HepG2 (cell line): ENCODE data around the gene TOMM40L. TPM values are rescaled to one million over a fixed set of nuclear protein-coding genes. Genes with fewer than 3 reads are reported as not detected.
A peak's percentile ranks its signal among the peaks of the same experiment; 100 is the strongest.

ENCODE experiments used
- HDAC1 ChIP-seq: sonication (generic); formaldehyde crosslinking; IDR thresholded peaks from 2 replicates; pipeline ENCODE4 v1.5.1; 2020; ENCODE audit warnings: mild to moderate bottlenecking, missing genetic modification reagents
- IRF2 ChIP-seq: IDR thresholded peaks from 2 replicates; pipeline ENCODE4 v1.6.1; 2018; ENCODE audit warnings: missing genetic modification reagents, missing compliant biosample characterization
- NONO ChIP-seq, 2 experiments: fragments of 450-650 bp in 1 of 2; sonication (generic) in 1 of 2; formaldehyde crosslinking in 1 of 2; IDR thresholded peaks in 1 of 2; conservative IDR thresholded peaks in 1 of 2; 2 replicates each; pipeline versions ENCODE4 v1.6.1 to v1.8.0; 2017 to 2022; ENCODE audit warnings: mild to moderate bottlenecking in 1 of 2, missing genetic modification reagents in 1 of 2, moderate library complexity in 1 of 2
- PHF20 ChIP-seq: sonication (generic); formaldehyde crosslinking; IDR thresholded peaks from 2 replicates; pipeline ENCODE4 v1.5.0; 2020; ENCODE audit warnings: mild to moderate bottlenecking, missing genetic modification reagents
- SALL2 ChIP-seq: sonication (generic); formaldehyde crosslinking; IDR thresholded peaks from 2 replicates; pipeline ENCODE4 v1.8.1; 2023; ENCODE audit warnings: mild to moderate bottlenecking, missing genetic modification reagents, inconsistent platforms
- YEATS4 ChIP-seq: sonication (generic); formaldehyde crosslinking; IDR thresholded peaks from 2 replicates; pipeline ENCODE4 v1.4.0; 2020; ENCODE audit warnings: missing genetic modification reagents, borderline replicate concordance
- ZBTB38 ChIP-seq: sonication (generic); formaldehyde crosslinking; IDR thresholded peaks from 2 replicates; pipeline ENCODE4 v1.5.1; 2020; ENCODE audit warnings: mild to moderate bottlenecking, missing genetic modification reagents
- ZC3H4 ChIP-seq: sonication (generic); formaldehyde crosslinking; IDR thresholded peaks from 2 replicates; pipeline ENCODE4 v1.4.0; 2020; ENCODE audit warnings: missing genetic modification reagents, borderline replicate concordance
- ZFAT ChIP-seq: sonication (generic); formaldehyde crosslinking; conservative IDR thresholded peaks from 2 replicates; pipeline ENCODE4 v1.8.1; 2023; ENCODE audit warnings: missing genetic modification reagents, inconsistent platforms
- ZNF253 ChIP-seq: sonication (generic); formaldehyde crosslinking; IDR thresholded peaks from 2 replicates; pipeline ENCODE4 v1.8.0; 2022; ENCODE audit warnings: mild to moderate bottlenecking, missing genetic modification reagents, borderline replicate concordance
- ZNF687 ChIP-seq: sonication (generic); formaldehyde crosslinking; IDR thresholded peaks from 2 replicates; pipeline ENCODE4 v1.5.1; 2020; ENCODE audit warnings: mild to moderate bottlenecking, missing genetic modification reagents, moderate library complexity
- ZNF816 ChIP-seq: sonication (generic); formaldehyde crosslinking; IDR thresholded peaks from 2 replicates; pipeline ENCODE4 v1.8.0; 2022; ENCODE audit warnings: missing genetic modification reagents, mild to moderate bottlenecking, borderline replicate concordance
- polyA plus RNA-seq, 8 experiments: library from polyadenylated mRNA; depleted of rRNA in 3 of 8; stranded (reverse) in 7 of 8; unstranded in 1 of 8; fragments of >200 nt; fragmentation: Illumina TruSeq in 4 of 8; extraction: Trizol in 4 of 8; gene quantifications; 2 replicates each; pipeline versions ENCODE4 v1.2.1 to v1.2.3, GENCODE V29; 2011 to 2016; ENCODE audit warnings: low read depth in 4 of 8, missing spikeins in 1 of 8, mixed read lengths in 1 of 8; ENCODE audit not compliant: insufficient read depth in 1 of 8
- total RNA-seq, 5 experiments: library from RNA; depleted of rRNA; stranded (reverse); fragments of >200 nt; fragmentation: Illumina TruSeq; extraction: Trizol; gene quantifications; 2 replicates each; pipeline ENCODE4 v1.2.3, GENCODE V29; 2016; ENCODE audit warnings: low read depth in 1 of 5
- TF ChIP-seq, protein P1 (sequence below): sonication (generic); formaldehyde crosslinking; IDR thresholded peaks from 2 replicates; pipeline ENCODE4 v1.9.0; 2022; ENCODE audit warnings: low read depth, missing genetic modification reagents

The TOMM40L gene
- total and polyA plus RNA-seq, 2 of the 13 experiments (the other 11 are each of a cell fraction or from before 2014, with no cell fraction given), result 14.1 to 26.2 TPM

- TF ChIP-seq IRF2 (CRISPR knock-in tag) (0 out of 2 replicates have a peak, but pooled peaks have one; percentile 8), ZC3H4 (CRISPR knock-in tag) (peak; percentile 26; the same call in 1 of the 2 replicates), ZBTB38 (CRISPR knock-in tag) (peak; percentile 79; the same call in 1 of the 2 replicates), HDAC1 (CRISPR knock-in tag) (peak; percentile 17; the same call in 1 of the 2 replicates), NONO (IDR thresholded peaks at IDR 0.05) (no peak), NONO (CRISPR knock-in tag; conservative IDR thresholded peaks at IDR 0.05) (no peak), SALL2 (CRISPR knock-in tag) (0 out of 2 replicates have a peak, but pooled peaks have one; percentile 49), ZNF687 (CRISPR knock-in tag) (0 out of 2 replicates have a peak, but pooled peaks have one; percentile 4), ZNF253 (CRISPR knock-in tag) (no peak), YEATS4 (CRISPR knock-in tag) (0 out of 2 replicates have a peak, but pooled peaks have one; percentile 25), ZFAT (CRISPR knock-in tag) (no peak), ZNF816 (CRISPR knock-in tag) (0 out of 2 replicates have a peak, but pooled peaks have one; percentile 38), PHF20 (CRISPR knock-in tag) (0 out of 2 replicates have a peak, but pooled peaks have one; percentile 25)
- TF ChIP-seq, protein P1, sequence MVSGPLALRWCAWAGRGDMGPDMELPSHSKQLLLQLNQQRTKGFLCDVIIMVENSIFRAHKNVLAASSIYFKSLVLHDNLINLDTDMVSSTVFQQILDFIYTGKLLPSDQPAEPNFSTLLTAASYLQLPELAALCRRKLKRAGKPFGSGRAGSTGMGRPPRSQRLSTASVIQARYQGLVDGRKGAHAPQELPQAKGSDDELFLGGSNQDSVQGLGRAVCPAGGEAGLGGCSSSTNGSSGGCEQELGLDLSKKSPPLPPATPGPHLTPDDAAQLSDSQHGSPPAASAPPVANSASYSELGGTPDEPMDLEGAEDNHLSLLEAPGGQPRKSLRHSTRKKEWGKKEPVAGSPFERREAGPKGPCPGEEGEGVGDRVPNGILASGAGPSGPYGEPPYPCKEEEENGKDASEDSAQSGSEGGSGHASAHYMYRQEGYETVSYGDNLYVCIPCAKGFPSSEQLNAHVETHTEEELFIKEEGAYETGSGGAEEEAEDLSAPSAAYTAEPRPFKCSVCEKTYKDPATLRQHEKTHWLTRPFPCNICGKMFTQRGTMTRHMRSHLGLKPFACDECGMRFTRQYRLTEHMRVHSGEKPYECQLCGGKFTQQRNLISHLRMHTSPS (CRISPR knock-in tag), result no peak
- TF ChIP-seq, all 625 proteins: peak for 30
Measured at GRCh38 chr1:161200992-161201835, 24.6 kb upstream of the TOMM40L start (continued).
